Measurements from ENCODE around the gene TRIM64C.
"Not testable (repeated sequence)": the region's sequence is repeated elsewhere in the genome, so short reads cannot be mapped to it uniquely, and the experiment has no call there.

Gene TRIM64C

GRCh38 chr11:49059012-49059411 is at the start of gene TRIM64C:
TRIM64C (minus strand) TSS chr11:49059112; CDS start chr11:49059112, 0 bp downstream.
- not testable (repeated sequence) for DNase-seq

- not testable (repeated sequence) for DNase-seq
Measured at GRCh38 chr11:49102356-49102755, 43.4 kb upstream of the TRIM64C start.

- DNase-seq = not testable (repeated sequence)
Measured at GRCh38 chr11:49069897-49070296, 11.0 kb upstream of the TRIM64C start.

GRCh38 chr11:49049821-49050220 is 9.1 kb downstream of the TRIM64C start:
- DNase-seq = not testable (repeated sequence)

- DNase-seq = not testable (repeated sequence)
Measured at GRCh38 chr11:49048229-49048628, 10.7 kb downstream of the TRIM64C start.

- DNase-seq = not testable (repeated sequence)
Measured at GRCh38 chr11:49028523-49028922, 30.4 kb downstream of the TRIM64C start, which contains the start of gene TRIM49B. TRIM49B (plus strand) TSS chr11:49028823; CDS start chr11:49031600, 2,777 bp downstream.

Measured in NCI-H226 (cell line).